ENCODE measurements around the gene ACSS1.

Gene ACSS1

DNA sequence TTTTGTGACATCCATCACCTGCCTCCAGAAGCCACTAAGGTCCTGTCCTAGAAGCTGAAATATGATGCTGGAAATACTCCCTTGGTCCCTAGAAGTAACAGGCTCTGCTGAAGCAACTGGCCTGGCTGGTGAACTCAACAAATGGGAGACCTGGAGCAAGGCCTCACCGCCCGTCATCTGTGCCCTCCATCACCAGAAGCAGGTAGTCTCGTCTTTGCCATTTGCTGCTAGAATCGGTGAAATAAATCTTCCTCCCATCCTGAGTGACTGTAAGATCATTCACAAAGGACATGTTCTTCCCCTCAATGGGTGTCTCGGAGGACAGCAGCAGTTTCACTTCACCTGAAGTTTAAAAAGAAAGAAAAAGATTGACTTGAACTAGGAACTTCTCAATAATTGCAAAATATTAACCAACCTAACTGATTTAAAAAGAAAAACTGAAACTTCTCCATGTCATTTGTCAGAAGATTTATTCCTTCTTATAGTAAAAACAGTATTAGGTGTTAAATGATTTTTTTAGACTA is 87.8 kb downstream of the ACSS1 start:
- no peak for DNase-seq

DNA sequence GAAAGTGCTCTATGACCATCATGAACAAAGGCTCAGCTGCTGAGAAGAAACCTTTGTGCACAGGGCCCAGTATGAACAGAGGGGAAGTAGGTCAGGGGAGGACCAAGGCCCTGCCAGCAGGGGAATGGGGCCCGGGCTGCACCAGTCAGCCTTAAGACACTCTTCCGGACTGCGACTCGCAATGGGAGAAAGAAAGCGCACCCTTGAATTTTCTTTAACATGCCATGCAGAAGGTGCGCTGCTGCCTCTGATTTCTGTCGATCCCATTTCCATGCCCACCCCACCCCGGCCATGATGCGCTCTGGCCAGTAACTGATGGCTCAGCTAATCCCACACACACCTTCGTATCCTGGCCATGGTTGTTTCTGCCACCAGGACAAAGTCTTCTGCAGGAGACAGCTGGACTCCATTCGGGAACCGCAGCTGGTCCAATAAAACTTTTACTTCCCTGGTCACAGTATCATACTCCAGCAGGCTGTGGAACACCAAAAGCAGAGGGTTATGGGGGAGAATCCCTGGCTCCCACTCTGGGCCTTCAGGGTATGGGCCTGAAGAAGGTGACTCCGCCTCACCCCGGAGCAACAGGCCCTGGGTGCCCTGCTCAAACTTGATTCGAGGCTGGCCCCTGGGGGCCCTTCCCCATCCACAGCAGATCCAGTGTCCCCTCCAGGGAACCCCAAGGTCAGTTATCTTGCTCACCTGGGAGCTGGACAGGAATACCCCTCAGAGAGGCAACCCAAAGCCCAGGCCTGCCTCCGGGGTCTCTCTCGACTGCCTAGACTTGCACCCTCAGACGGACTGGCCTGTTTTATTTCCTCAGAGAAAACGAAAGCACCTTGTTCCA is 88.5 kb downstream of the ACSS1 start:
- no peak for DNase-seq

DNA sequence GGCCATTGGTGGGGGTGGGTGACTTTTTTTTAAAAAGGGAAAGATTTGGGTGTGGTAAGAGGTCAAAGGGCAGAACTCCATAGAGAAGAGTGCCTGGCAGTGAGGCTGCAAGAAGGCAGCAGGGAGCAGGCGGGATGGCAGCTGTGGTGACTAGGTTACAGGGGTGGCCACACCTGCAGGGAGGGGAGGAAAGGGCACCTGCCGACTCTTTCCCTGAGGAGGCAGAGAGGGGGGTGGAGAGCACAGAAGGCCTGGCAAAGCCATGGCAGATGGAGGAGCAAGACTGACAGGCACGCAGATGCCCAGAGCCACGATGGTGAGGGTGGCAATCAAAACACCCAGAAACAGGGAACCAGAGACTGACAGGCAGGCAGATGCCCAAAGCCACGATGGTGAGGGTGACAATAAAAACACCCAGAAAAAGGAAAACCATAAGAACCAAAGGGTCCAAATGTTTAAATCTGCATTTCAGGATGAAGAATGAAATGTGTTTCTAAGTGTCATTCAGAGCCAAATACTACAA is 89.6 kb downstream of the ACSS1 start:
- no peak for DNase-seq

- no peak for DNase-seq
Measured at GRCh38 chr20:24966317-24967012, 91.5 kb downstream of the ACSS1 start.

GRCh38 chr20:24965065-24965919 is 92.6 kb downstream of the ACSS1 start:
- no peak for DNase-seq

- no peak for DNase-seq
Measured at GRCh38 chr20:24964506-24964840, 93.5 kb downstream of the ACSS1 start.

DNA sequence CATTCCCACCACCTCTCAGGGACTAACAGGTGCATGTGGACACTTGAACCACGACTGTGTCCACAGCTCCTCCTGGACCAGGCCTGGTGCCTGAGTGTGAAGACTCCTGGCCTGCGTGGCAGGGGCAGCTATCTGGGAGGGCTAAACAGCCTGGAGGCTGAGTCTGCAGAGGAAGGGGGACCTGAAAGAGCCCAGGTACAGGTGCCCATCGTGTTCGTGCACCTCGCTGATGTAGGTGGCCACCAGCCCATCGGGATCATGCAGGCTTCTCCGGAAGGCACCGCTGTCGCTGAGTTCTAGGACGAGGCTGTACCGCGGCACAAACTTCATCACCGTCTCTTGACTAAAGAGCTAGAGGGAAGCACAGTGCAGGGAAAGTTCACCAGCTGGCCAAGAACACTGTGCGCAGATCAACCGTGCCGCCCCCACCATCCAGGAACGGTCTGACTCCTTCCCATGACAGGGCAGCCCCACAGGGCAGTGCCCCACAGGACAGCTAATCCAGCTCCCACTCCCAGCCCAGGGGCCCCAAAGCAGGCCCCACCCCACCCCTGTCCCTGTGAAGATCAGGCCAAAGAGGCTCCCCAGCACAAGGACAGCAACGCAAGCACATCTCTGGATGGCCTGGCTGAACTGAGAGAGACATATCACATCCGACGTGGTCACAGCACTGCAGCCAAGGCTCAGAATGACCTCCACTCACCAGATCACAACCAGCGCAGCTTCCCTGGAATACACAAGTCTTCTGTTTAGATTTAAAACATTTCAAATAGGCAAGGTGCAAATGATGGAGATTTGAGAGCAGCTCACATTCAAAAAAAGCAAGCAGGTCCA is 94.0 kb downstream of the ACSS1 start:
- DNase-seq: no peak

DNA sequence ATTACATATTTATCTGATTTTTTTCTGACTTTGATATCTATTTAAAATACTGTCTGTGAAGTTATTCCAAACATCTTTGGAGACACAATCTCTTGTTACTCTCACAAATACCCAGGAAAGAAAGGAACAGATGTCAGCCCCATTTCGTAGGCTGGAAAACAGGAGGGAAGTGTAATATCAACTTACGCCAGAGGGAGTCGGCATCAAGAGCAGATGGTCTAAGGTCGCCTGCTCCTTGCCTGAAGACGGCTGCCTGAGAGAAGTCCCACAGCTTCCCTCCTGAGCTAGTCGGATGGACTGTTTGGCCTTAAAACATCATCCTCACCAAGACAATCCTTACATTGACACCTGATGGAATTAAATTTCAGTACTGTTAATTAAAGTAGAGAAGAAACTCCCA is 95.4 kb downstream of the ACSS1 start:
- no peak for DNase-seq

GRCh38 chr20:24962182-24962492 is 95.8 kb downstream of the ACSS1 start:
- DNase-seq: no peak

- DNase-seq: no peak
Measured at GRCh38 chr20:24961384-24962181, 96.4 kb downstream of the ACSS1 start.

- DNase-seq: no peak
Measured at GRCh38 chr20:24960861-24961260, 97.1 kb downstream of the ACSS1 start.

- DNase-seq: no peak
Measured at GRCh38 chr20:24960302-24960801, 97.6 kb downstream of the ACSS1 start.

DNA sequence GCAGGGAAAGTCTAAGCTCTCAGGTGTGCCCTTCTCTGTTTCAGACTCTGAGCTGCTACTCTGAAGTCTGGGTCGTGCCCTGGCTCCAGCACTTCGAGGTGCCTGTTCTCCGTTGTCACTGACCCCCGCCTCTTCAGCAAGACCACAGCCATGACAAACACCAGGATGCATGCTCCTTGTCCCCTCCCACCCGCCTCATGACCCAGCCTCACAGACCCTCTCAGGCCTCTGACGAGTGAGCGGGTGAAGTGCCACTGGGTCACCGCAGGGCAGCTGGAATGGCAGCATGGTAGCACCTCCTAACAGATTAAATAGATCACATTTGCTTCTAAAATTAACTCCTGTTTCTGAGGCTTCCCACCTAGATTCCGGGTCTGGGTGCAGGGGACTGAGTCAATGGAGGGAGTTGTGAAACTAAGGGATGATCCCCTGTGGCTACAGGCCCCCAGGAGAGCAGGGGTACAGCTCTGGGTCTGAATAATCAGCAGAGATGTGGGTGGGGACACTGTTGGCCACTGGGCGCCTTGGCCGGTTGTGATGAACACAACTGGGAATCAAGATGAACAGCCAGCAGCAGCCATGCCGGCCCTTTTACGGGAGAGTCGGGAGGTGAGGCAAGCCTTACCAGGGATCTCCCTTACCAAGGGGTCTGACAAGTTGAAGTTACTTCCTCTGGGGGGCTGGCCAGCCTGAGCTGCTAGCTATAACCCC is 98.2 kb downstream of the ACSS1 start:
- no peak for DNase-seq

DNA sequence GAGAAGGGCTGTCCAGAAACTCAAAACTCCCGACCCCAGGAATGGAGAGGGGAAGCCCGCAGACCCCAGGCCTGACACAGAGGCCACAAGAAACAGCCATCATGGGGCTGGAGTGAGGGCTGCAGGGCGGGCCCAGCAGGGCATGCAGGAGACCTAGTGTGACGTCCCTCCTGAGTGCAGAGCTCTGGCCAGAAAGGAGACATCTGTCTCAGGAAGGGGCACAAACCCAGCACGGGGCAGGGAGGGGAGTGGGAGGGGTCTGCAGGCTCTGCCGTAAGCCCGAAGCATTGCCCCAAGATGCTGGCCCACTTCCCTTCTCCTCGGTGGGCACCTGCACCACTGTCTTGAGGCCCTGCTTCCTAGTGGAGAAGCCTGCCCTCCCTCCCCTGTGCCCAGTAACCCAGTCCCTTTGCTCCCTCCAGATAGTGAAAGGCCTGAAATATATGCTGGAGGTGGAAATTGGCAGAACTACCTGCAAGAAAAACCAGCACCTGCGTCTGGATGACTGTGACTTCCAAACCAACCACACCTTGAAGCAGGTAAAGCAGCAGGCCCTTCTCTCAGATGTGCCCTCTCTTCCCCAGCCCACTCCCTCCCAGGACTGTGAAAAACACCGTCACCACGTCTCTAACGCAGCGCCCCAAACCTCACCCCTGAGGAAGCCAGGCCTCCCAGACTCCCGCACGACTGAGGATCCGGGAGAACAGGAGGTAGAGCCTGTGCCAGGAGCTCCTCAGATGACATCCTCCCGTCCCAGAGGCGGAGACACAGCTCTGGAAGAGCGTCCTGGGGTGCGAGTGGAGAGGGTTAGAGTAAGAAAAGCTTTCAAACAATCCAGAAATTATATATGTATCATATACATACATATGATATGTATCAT is 99.2 kb downstream of the ACSS1 start:
- no peak for DNase-seq

- no peak for DNase-seq
Measured at GRCh38 chr20:24957326-24958016, 100.5 kb downstream of the ACSS1 start.

All from fibroblast of skin of right quadriceps (primary cell).